ENCODE data around the gene CHCHD6. TPM values are rescaled to one million over a fixed set of nuclear protein-coding genes. Genes with fewer than 3 reads are reported as not detected.
"Not testable (repeated sequence)": the region's sequence is repeated elsewhere in the genome, so short reads cannot be mapped to it uniquely, and the experiment has no call there.

CHCHD6 gene
- total RNA-seq, 2 experiments from 2014 or later: 15.9 to 16.9 TPM

DNA sequence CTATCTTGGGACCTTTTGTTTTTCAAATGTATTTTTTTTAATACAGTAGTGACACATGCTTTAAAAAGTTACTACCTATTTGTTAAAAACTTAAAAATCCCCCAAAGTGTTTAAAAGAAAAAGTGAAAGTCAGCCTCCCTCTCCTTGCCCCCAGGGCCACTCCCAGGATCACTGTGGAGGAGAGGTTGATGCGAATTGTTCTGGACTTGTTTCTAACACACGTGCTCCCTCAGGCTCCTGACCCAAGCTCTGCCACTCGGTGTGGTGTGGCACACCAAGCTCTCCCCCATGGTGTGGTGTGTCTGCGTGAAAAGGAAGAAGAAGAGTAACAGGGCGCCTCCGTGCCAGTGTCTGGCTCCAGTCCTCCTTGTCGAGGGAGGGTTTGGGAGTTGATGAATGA lies 93.5 kb downstream of the CHCHD6 start:
- CTCF ChIA-PET: no interaction called here
- POLR2A ChIA-PET: no interaction called here

DNA sequence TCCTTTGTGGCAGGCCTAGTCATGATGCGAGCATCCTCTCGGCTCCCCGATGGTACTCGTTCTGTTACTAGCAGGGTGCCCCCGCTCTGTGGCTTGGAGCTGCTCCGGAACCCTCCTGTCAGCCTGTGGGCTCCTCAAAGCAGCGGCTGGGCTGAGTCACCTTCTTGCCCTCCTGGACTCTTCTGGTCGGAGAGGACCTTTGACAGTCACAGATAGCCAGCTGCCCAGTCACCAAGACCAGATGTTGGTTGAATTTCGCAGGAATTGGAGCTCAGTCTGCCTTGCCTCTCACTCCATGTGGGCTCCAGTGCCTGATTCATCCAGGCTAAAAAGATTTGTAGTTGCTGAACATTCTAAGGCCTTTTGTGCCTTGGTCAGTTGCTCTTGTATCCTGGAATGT lies 94.5 kb downstream of the CHCHD6 start:
- POLR2A ChIA-PET: no interaction called here
- CTCF ChIA-PET: no interaction called here

DNA sequence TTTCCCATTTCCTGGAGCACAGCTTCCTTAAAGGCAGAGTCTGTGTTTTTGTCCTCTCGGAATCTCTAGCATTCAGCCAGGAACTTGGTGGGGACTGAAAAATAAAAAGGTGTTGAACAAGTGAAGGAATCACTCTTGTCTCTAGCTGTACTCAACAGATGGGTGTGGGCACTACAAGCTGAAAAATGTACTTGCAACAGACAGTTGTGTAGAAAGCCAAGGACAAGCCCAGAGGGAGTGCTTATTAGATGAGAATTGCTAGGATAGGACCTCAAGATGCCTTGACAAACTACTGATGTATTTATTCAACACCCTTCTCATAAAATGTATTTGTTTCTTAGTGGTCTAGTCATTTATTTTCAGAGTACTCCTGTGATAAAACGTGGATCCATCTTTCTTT lies 95.1 kb downstream of the CHCHD6 start:
- ChIA-PET POLR2A (no interaction called here), CTCF (no interaction called here)

DNA sequence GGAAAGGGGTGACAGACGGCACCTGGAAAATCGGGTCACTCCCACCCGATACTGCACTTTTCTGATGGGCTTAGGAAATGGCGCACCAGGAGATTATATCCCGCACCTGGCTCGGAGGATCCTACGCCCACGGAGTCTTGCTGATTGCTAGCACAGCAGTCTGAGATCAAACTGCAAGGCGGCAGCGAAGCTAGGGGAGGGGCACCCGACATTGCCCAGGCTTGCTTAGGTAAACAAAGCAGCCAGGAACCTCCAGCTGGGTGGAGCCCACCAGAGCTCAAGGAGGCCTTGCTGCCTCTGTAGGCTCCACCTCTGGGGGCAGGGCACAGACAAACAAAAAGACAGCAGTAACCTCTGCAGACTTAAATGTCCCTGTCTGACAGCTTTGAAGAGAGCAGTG lies 97.3 kb downstream of the CHCHD6 start:
- POLR2A ChIA-PET, CTCF ChIA-PET: not testable (repeated sequence)

DNA sequence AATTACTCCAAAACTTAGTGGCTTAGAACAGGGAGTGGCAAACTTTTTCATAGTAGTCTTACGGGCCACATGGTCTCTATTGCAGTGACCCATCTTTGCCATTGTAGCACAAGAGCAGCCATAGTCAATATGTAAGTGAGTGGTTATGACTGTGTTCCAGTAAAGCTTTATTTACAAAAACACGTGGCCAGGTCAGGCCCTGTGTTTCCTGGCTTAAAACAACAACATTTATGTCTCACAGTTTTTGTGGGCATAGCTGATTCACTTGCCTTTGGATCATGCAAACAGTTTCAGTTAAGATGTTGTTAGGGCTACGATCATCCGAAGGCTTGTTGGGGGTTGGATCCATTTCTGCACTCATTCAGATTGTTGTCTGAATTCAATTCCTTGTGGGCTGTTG lies 103.8 kb downstream of the CHCHD6 start:
- CTCF ChIA-PET: no interaction called here
- POLR2A ChIA-PET: no interaction called here

DNA sequence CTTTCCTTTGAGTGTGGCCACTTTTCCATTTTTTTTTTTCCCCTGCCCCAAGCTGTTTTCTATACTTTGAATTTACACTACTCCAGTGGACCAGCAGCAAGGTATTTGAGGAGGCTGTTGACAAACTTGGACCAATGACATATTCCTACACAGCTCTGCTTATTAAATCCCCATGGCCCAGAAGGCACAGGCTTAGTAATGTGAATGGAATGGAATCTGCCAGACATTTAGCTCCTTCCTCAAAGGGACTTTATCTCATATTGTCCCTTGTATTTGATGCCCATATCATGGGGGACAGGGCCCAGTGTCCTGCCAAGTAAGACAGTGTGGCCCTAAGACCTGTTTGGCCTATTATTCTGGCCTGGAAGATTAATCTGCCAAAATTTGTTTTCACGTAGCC lies 107.5 kb downstream of the CHCHD6 start:
- CTCF ChIA-PET: no interaction called here

GRCh38 chr3:126816298-126816697 lies 112.3 kb downstream of the CHCHD6 start:
- ChIA-PET CTCF (no interaction called here), POLR2A (no interaction called here)

More for the DNA sequence above, 107.5 kb downstream of the CHCHD6 start:
- POLR2A ChIA-PET: no interaction called here

GRCh38 chr3:126816986-126817777 lies 113.1 kb downstream of the CHCHD6 start:
- POLR2A ChIA-PET: no interaction called here
- CTCF ChIA-PET: no interaction called here

DNA sequence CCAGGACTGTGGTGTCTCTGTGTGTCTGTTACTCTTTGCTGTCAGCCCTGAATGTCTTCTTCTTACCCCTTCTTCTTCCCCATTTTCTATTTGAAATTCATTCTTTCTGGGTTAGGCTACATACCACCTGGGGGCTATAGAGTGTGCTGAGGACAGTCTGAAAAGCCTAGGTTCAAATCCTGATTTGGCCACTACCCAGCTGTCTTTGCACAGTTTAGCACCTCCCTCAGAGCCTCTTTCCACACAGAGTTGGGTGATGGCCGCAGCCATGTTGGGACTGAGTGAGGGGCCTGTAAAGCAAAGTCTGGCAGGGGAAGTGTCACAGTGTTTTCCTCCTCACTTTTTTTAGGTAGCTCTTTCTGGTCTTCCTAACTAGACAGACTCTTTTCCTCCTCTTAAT lies 113.7 kb downstream of the CHCHD6 start:
- POLR2A ChIA-PET: no interaction called here
- CTCF ChIA-PET: no interaction called here

- ChIA-PET CTCF (no interaction called here), POLR2A (no interaction called here)
Measured at GRCh38 chr3:126818400-126819095, 114.5 kb downstream of the CHCHD6 start.

DNA sequence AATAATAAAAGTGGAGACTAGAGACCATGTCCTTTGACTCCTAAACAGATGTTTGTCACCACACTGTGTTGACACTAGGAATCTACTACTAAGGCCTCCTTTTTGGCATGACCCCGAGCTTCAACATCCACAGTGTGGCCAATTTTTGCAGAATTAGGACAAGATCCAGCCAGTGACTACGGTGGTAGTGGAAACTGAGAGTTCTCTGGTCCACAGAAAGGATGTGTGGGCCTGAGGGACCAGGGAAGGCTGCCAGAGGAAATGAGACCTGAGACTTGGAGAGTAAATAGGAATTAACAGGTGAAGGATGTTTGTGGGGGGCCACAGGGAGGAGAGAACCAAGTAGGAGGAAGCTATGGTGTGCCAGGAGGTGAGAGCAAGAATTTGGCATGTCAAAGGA lies 122.7 kb downstream of the CHCHD6 start:
- ChIA-PET POLR2A (no interaction called here), CTCF (no interaction called here)

DNA sequence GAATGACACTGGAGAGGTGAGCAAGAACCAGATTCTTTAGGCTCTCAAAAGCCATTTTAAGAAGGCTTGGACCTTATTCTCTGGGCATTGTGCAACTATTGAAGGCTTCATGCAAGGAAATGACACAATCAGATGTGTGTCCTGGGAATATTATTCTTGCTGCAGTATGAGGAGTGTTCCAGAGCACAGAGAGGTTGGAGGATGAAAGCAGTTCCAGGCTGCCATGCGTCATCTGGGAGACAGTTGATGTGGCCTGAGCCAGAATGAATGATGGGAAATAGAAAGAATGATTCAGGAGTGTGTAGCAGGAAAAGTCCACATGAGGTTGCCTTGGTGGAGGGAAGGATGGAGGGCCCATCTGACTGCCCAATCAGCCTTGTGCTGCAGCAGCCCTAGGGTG lies 123.1 kb downstream of the CHCHD6 start:
- POLR2A ChIA-PET: no interaction called here
- CTCF ChIA-PET: no interaction called here

DNA sequence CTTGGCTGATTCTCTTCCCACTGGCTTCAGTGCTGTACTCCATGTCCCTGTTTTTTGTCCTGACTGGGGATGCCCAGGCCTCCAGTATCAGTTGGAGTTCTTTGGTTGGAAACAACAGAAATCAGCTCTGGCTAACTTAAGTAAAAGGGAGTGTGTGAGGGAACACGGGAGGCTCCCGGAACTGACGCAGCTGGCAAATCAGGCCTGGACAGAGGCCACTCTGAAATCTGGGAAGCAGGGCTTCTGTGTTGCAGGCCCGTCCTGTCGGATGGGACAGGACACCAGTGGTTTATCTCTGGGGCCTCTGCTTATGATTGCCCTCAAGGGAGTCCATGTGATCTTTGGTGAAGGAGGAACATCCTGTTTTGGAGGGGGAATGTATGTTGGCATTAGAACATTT lies 124.3 kb downstream of the CHCHD6 start:
- CTCF ChIA-PET: no interaction called here

DNA sequence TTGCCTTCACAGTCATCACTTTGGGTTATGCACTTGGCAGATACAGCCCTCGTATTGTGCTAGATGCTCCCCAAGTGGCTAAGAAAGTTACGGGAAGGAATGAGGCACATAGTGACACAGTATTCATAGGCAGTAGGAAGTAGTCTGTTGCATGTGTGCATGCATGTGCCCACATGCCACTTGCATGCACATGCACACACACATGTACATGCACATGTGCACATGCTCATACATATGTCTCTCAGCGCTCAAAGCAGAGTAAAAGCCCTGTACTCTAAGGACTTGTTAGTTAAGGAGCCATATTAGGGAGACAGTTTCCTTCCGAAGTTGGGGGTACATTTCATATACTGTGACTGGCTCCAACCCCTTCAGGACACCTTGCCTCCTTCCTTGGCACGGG lies 128.9 kb downstream of the CHCHD6 start:
- CTCF ChIA-PET: no interaction called here
- POLR2A ChIA-PET: no interaction called here

More for the DNA sequence above, 124.3 kb downstream of the CHCHD6 start:
- POLR2A ChIA-PET: no interaction called here

DNA sequence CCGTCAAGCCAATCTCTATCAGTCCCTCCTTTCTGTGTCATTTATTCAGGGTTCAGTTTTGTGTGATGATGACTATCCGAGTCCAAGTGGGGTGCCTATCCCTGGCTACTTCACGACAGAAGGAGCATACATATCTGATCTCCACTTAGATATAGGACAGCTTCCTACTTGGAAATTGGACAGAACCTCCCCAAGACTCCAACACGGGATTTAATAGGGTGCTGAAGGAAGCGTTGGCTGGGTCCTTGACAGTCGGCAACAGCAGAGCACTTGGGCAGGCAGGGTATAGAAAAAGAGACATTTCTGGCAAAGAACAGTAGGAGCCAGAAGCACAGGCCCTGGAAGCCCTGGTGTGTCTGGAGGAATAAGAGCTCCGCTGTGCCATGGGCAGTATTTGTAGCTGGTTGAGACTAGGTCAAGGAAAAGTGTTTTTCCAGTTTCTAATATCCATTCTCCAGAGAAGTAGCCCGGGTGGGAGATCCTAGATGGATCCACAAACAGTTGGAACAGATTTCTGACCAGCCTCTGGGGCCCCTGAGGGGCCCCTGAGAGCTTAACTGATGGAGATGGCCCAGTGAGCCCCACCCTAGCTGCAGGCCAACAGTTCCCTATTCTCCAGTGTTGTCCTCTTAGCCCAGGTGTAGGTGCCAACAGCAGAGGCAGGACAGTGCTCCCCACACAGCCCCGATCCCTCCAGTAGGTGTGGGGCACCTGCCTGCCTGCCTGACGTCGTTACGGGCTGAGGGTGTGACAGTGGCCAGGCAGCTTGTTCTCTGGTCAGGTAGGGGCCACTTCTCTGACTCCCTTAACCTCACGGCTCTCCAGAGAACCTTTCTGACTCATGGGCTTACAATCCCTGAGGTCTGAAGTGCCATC lies 130.8 kb downstream of the CHCHD6 start:
- ChIA-PET CTCF (interaction anchor here (0.7 kb wide), 1 partner anchor 353 kb away, joined by 3 read pairs; no protein-coding TSS in a partner anchor), POLR2A (no interaction called here)

- ChIA-PET POLR2A (interaction anchor here (0.6 kb wide), 2 partner anchors 383 to 837 kb away, joined by 3 to 7 read pairs; no protein-coding TSS in a partner anchor), CTCF (no interaction called here)
Measured at GRCh38 chr3:126835472-126836219, 131.6 kb downstream of the CHCHD6 start.

GRCh38 chr3:126836220-126836860 lies 132.3 kb downstream of the CHCHD6 start:
- CTCF ChIA-PET: no interaction called here

DNA sequence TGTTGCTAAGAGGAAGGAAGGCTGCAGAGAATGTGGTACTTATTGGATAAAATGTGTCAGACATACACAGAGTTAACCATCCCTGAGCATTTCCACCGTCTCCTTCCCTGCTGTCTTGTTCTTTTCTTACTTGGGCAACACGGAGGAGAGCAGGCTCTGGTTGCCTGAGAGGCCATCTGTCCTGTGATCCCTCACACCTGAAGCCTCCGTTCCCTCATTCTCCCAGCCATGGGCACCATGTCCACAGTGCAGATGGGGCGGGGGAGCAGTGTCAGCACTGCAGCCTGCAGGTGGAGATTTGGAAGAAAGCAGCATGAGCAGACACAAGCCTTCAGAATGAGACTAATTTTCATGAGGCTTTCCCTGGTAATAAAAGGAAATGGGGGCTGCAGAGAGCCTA lies 133.7 kb downstream of the CHCHD6 start:
- CTCF ChIA-PET: no interaction called here
- POLR2A ChIA-PET: no interaction called here

More at GRCh38 chr3:126836220-126836860, 132.3 kb downstream of the CHCHD6 start:
- POLR2A ChIA-PET: interaction anchor here (0.6 kb wide), 2 partner anchors 384 to 836 kb away, joined by 3 to 7 read pairs; no protein-coding TSS in a partner anchor

GRCh38 chr3:126845920-126846715 lies 142.1 kb downstream of the CHCHD6 start:
- CTCF ChIA-PET: no interaction called here
- POLR2A ChIA-PET: no interaction called here
